Activated CD4-positive, alpha-beta T cell treated with anti-CD3 and anti-CD28 coated beads, Interleukin-2, amount 50 U/mL, for 1 hour (primary cell): ENCODE results near the gene BLM.

Source experiments
- DNase-seq: peaks from one replicate; pipeline ENCODE4 v3.0.0-alpha.2; 2020

BLM gene

GRCh38 chr15:90857883-90858443 lies 140.8 kb downstream of the BLM start:
- no peak for DNase-seq

DNA sequence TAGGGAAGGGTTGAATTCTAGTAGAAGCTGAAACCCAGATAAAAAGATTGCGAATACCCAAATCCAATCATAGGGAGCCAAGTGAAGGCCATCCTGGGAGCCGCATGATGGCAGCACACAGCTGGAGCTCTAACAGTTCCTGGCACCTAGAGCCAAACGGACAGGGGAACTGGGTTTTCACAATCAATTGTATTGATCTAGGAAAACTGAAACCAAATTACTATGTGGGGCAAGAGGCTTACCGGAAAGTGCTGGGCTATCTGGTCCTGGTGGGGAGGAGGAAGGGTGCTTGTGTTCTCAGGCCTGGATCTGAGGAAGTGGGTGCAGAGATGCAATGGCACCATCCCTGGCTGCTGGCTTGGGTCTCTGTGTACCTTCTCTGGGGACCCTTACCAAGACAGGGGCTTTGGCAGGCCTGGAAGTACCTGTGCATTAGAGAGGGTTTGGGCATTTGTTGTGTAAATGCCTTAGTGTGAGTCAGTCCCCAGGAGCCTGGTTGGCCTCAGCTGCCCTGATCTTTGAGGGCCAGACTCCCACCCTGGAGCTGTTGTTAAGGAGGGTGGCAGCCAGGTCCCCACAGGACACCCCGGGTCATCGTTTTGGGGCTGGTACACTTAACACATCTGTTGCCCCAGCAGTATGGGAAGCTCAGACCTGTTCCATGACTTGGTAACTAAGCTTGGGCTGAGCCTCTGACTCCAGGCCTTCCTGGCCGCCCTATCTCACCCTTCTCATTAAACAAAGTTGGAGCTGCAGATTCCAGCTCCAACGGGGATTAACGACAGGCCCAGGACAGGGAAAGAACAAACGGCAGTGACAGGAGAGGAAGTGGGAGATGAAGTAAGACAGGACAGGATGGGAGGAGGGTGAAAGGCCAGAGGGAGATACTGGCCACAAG lies 142.3 kb downstream of the BLM start:
- no peak for DNase-seq

GRCh38 chr15:90860450-90860849 lies 143.3 kb downstream of the BLM start:
- DNase-seq = no peak

DNA sequence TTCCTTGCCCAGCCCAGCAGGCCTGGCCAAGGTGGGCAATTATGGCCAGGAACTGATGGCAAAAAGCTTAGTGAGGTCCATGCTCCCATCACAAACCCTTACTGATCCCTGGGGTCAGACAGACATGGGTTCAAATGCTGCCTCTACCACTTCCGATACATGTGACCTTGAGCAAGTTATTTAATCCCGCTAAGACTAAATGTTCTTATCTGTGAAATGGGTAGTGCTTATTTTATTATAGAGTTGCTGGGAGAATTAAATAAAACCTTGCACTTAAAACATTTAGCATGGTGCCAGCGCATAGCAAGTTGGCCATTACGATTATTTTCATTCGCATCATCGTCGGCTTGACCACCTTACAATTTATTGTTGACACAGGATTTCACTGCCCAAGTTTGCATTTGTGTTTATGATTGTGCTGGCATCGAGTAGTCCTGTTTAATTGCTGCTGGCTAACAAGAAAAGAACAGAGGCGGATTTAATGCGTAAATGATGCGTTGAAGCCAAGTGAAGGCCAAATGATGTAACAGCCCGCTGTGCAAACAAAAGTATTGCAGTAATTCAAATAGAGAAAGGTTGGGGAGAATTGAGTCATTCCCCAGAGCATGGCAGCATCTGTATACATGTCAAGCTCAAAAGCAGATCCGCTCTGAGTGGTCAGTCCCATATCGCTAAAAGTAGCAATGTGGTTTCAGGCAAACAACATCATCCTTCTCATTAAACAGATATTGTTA lies 144.0 kb downstream of the BLM start:
- no peak for DNase-seq

GRCh38 chr15:90862487-90862886 lies 145.3 kb downstream of the BLM start:
- no peak for DNase-seq

GRCh38 chr15:90862964-90863778 lies 146.0 kb downstream of the BLM start:
- DNase-seq = no peak

GRCh38 chr15:90863987-90864386 lies 146.8 kb downstream of the BLM start:
- DNase-seq = no peak

DNA sequence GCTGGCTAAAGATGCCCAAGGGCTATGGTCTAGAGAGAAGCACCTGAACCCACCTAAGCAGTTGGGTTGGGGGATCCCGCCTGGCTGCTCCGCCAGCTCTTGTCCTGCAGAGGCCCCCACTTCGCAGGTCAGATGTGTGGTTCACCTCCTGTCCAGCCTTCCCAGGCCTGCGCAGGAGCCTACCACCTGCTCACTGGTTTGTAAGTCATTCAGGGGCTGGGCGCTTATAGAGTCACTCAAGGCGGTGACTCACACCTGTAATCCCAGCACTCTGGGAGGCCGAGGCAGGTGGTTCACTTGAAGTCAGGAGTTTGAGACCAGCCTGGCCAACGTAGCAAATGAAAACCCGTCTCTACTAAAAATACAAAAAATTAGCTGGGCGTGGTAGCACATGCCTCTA lies 147.4 kb downstream of the BLM start:
- no peak for DNase-seq

GRCh38 chr15:90865702-90866101 lies 148.6 kb downstream of the BLM start:
- DNase-seq = no peak
